GM19239 (cell line): ENCODE measurements around the gene THSD4.

Experiments used
- DNase-seq: peaks from one replicate; pipeline ENCODE4 v3.0.0; 2011; ENCODE audit warnings: low spot score; ENCODE audit not compliant: insufficient read length
- FAIRE-seq: peaks from 2 replicates; lab custom pipeline; 2011; peaks lifted over from hg19 to GRCh38; lab: Jason Lieb, UNC

Gene THSD4

GRCh38 chr15:71610728-71611552 is 495.7 kb downstream of the THSD4 start:
- FAIRE-seq (no peak), DNase-seq (no peak)

GRCh38 chr15:71611553-71612396 is 496.5 kb downstream of the THSD4 start:
- DNase-seq (no peak), FAIRE-seq (no peak)

GRCh38 chr15:71612397-71612722 is 497.1 kb downstream of the THSD4 start:
- DNase-seq (no peak), FAIRE-seq (no peak)

GRCh38 chr15:71612869-71613268 is 497.6 kb downstream of the THSD4 start:
- DNase-seq (no peak), FAIRE-seq (no peak)

- FAIRE-seq: no peak
- DNase-seq: no peak
These were observed 507.8 kb downstream of the THSD4 start for GRCh38 chr15:71623111-71623510.

- DNase-seq: no peak
- FAIRE-seq: no peak
These were observed 511.4 kb downstream of the THSD4 start for GRCh38 chr15:71626596-71627088.

- DNase-seq (no peak), FAIRE-seq (no peak)
These were observed 511.9 kb downstream of the THSD4 start for GRCh38 chr15:71627188-71627587.

GRCh38 chr15:71627604-71628003 is 512.3 kb downstream of the THSD4 start:
- DNase-seq (no peak), FAIRE-seq (no peak)

- no peak for FAIRE-seq
- DNase-seq: no peak
These were observed 513.9 kb downstream of the THSD4 start for GRCh38 chr15:71628988-71629770.

GRCh38 chr15:71629781-71630474 is 514.7 kb downstream of the THSD4 start:
- no peak for DNase-seq
- FAIRE-seq: no peak

- no peak for DNase-seq
- no peak for FAIRE-seq
These were observed 515.2 kb downstream of the THSD4 start for GRCh38 chr15:71630475-71630809.

- FAIRE-seq (no peak), DNase-seq (no peak)
These were observed 517.4 kb downstream of the THSD4 start for GRCh38 chr15:71632576-71633195.

- DNase-seq: no peak
These were observed 519.7 kb downstream of the THSD4 start for GRCh38 chr15:71634820-71635560.

GRCh38 chr15:71635735-71636134 is 520.5 kb downstream of the THSD4 start:
- FAIRE-seq (no peak), DNase-seq (no peak)

More at GRCh38 chr15:71634820-71635560, 519.7 kb downstream of the THSD4 start:
- no peak for FAIRE-seq

GRCh38 chr15:71638876-71639275 is 523.6 kb downstream of the THSD4 start:
- DNase-seq (no peak), FAIRE-seq (no peak)

- DNase-seq (no peak), FAIRE-seq (no peak)
These were observed 524.2 kb downstream of the THSD4 start for GRCh38 chr15:71639471-71639870.

GRCh38 chr15:71643918-71644317 is 528.6 kb downstream of the THSD4 start:
- FAIRE-seq (no peak), DNase-seq (no peak)

GRCh38 chr15:71646767-71647486 is 531.7 kb downstream of the THSD4 start:
- FAIRE-seq (no peak), DNase-seq (no peak)
